ENCODE measurements around the gene FAM184B.

GRCh38 chr4:17766826-17767458, 14.5 kb downstream of the FAM184B start:
- TF ChIP-seq CTCF (IDR thresholded peaks at IDR 0.05) (no peak), POLR2A (IDR thresholded peaks at IDR 0.05) (no peak), POLR2AphosphoS5 (IDR thresholded peaks at IDR 0.05; ENCODE audit: insufficient read depth in 1 of 2, low read depth in 1 of 2) (no peak)

All from vagina (tissue), 2 donors.